CD4-positive, alpha-beta T cell (primary cell): Measurements from ENCODE around the gene SENP7. TPM values are rescaled to one million over a fixed set of nuclear protein-coding genes. Genes with fewer than 3 reads are reported as not detected.
A peak's percentile ranks its signal among the peaks of the same experiment; 100 is the strongest.

ENCODE experiments used
- ATAC-seq: fragments of 200-7000 bp; cut with Tn5 transposase; one replicate; pipeline ENCODE4 v1.10.0; 2022; ENCODE audit warnings: mild to moderate bottlenecking; ENCODE audit not compliant: poor library complexity
- CTCF ChIA-PET: fragments of 350-600 bp; sonication (Branson Sonifier 250); formaldehyde crosslinking; loops from one replicate; lab custom pipeline; 2021; ENCODE audit warnings: antibody characterized with exemption, inconsistent platforms; lab: Charles Lee
- POLR2A ChIA-PET: fragments of 350-600 bp; sonication (Branson Sonifier 250); formaldehyde crosslinking; loops from one replicate; lab custom pipeline; 2021; ENCODE audit warnings: antibody characterized with exemption, inconsistent platforms; lab: Charles Lee
- DNase-seq, 14 experiments: peaks; one replicate each; pipeline ENCODE4 v3.0.0-alpha.2; 2013 to 2020; ENCODE audit warnings: mixed read lengths in 2 of 14
- H3K27ac ChIP-seq, 2 donors: one replicate each; pipeline versions ENCODE4 v1.5.1 to v1.7.0; 2013; ENCODE audit warnings: low read length in 2 of 2, low read depth in 1 of 2, mild to moderate bottlenecking in 1 of 2
- H3K27me3 ChIP-seq, 2 experiments: 1 replicate in 1 of 2; 2 replicates in 1 of 2; pipeline versions ENCODE4 v1.6.1 to v1.7.0; 2013; ENCODE audit warnings: low read length in 2 of 2, control low read depth in 1 of 2, mild to moderate bottlenecking in 1 of 2, moderate library complexity in 1 of 2; ENCODE audit not compliant: insufficient read depth in 2 of 2, control insufficient read depth in 1 of 2
- H3K36me3 ChIP-seq: one replicate; pipeline ENCODE4 v1.6.1; 2013; ENCODE audit warnings: low read length, control low read depth; ENCODE audit not compliant: insufficient read depth
- H3K4me1 ChIP-seq: one replicate; pipeline ENCODE4 v1.6.1; 2013; ENCODE audit warnings: low read length, control low read depth; ENCODE audit not compliant: insufficient read depth
- H3K4me3 ChIP-seq: one replicate; pipeline ENCODE4 v1.5.1; 2013; ENCODE audit warnings: mild to moderate bottlenecking, low read length, moderate library complexity
- H3K9me3 ChIP-seq, 2 experiments: 1 replicate in 1 of 2; 2 replicates in 1 of 2; pipeline versions ENCODE4 v1.6.1 to v1.7.0; 2013; ENCODE audit warnings: low read length in 2 of 2, mild to moderate bottlenecking in 2 of 2, control low read depth in 1 of 2, moderate library complexity in 1 of 2; ENCODE audit not compliant: control insufficient read depth in 1 of 2, insufficient read depth in 1 of 2
- H3K27ac Mint-ChIP-seq: one replicate; pipeline ENCODE4 v1.8.0; 2020; ENCODE audit warnings: mixed read lengths
- H3K27me3 Mint-ChIP-seq: one replicate; pipeline ENCODE4 v1.8.0; 2021; ENCODE audit warnings: mixed read lengths
- H3K36me3 Mint-ChIP-seq: one replicate; pipeline ENCODE4 v1.8.0; 2021; ENCODE audit warnings: low read depth, mixed read lengths
- H3K4me1 Mint-ChIP-seq: one replicate; pipeline ENCODE4 v1.8.0; 2021; ENCODE audit warnings: low read depth, mixed read lengths
- H3K4me3 Mint-ChIP-seq: one replicate; pipeline ENCODE4 v1.8.0; 2020; ENCODE audit warnings: mild to moderate bottlenecking, mixed read lengths
- H3K9me3 Mint-ChIP-seq: one replicate; pipeline ENCODE4 v1.8.0; 2020; ENCODE audit warnings: mixed read lengths
- intact Hi-C, 2 experiments: fragments of 100-400 bp; cut with DNase I in 1 of 2; cut with micrococcal nuclease in 1 of 2; formaldehyde crosslinking; loops; one replicate each; pipeline versions ENCODE4 v1.15.1 to v1.9.0; 2023 to 2025; cut with DNase I, micrococcal nuclease
- total RNA-seq, 174 experiments: library from RNA in 2 of 174; stranded (reverse) in 2 of 174; gene quantifications; one replicate each; pipeline ENCODE4 v1.2.3 and lab custom pipeline; 2021 to 2026
- TF ChIP-seq, protein P1 (sequence below): fragments of 200-600 bp; IDR thresholded peaks from one replicate; pipeline ENCODE4 v1.8.0; 2022; ENCODE audit warnings: antibody characterized with exemption, mild to moderate bottlenecking

Gene SENP7
- total RNA-seq, 2 experiments from 2014 or later: 37.5 to 39.3 TPM

DNA sequence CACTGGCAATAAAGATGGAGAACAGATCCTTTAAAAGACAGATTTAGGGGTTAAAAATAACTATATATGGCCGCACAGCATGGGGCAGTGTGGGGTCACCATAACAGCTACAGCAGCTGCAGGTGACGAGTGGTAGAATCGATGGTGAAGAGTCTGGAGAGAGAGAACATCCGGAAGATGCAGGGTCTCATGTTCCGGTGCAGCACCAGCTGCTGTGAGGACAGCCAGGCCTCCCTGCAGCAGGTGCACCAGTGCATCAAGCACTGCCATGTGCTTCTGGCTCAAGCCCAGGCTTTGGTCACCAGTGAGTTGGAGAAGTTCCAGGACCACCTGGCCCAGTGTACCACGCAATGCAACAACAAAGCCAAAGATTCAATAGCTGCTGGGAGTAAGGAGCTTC, 98.9 kb downstream of the SENP7 start:
- Histone ChIP-seq H3K36me3 (peaks cover 17% of the 10 kb centered on the region), H3K27ac (no peak overlapping the region), H3K9me3 (peaks cover 0 to 4% of the 10 kb centered on the region in 2 experiments), H3K4me1 (peaks cover 8% of the 10 kb centered on the region), H3K27me3 (no peaks in the 10 kb centered on the region), H3K4me3 (no peak overlapping the region)
- ATAC-seq (no peak), DNase-seq (no peak)
- POLR2A ChIA-PET: interaction anchor here (1.5 kb wide), 1 partner anchor 11 kb away, joined by 6 read pairs; no protein-coding TSS in a partner anchor
- CTCF ChIA-PET: no interaction called here
- no peak overlapping the region for H3K4me3 Mint-ChIP-seq
- peak overlapping the region; percentile 78 for H3K27ac Mint-ChIP-seq
- no peaks in the 10 kb centered on the region for H3K27me3 Mint-ChIP-seq
- TF ChIP-seq, protein P1, sequence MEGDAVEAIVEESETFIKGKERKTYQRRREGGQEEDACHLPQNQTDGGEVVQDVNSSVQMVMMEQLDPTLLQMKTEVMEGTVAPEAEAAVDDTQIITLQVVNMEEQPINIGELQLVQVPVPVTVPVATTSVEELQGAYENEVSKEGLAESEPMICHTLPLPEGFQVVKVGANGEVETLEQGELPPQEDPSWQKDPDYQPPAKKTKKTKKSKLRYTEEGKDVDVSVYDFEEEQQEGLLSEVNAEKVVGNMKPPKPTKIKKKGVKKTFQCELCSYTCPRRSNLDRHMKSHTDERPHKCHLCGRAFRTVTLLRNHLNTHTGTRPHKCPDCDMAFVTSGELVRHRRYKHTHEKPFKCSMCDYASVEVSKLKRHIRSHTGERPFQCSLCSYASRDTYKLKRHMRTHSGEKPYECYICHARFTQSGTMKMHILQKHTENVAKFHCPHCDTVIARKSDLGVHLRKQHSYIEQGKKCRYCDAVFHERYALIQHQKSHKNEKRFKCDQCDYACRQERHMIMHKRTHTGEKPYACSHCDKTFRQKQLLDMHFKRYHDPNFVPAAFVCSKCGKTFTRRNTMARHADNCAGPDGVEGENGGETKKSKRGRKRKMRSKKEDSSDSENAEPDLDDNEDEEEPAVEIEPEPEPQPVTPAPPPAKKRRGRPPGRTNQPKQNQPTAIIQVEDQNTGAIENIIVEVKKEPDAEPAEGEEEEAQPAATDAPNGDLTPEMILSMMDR: no peak
- H3K4me1 Mint-ChIP-seq: peaks cover 65% of the 10 kb centered on the region
- H3K9me3 Mint-ChIP-seq: peaks cover 7% of the 10 kb centered on the region
- H3K36me3 Mint-ChIP-seq: peaks cover 74% of the 10 kb centered on the region
- intact Hi-C loops: no loop called here

DNA sequence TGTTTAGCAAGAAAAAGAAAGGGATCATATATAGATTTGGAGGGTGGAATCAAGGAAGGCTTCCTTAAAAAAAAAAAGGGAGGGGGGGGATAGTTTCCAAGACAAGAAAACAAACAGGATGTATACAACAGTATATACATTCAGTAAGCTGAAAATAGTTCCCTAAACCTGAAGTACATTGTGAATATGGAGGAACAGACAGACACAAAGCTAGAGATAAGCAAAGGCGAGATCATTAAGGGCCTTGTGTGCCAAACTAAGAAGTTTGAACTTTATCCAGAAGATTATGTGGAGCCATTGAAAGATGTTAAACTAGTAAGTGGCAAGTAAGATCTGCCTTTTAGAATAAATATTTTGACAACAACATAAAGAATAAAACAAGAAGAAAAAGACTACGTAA, 99.4 kb downstream of the SENP7 start:
- CTCF ChIA-PET: no interaction called here
- Histone ChIP-seq H3K27ac (no peak overlapping the region), H3K9me3 (peaks cover 0 to 9% of the 10 kb centered on the region in 2 experiments), H3K4me3 (no peak overlapping the region), H3K27me3 (no peaks in the 10 kb centered on the region), H3K36me3 (peaks cover 21% of the 10 kb centered on the region), H3K4me1 (peaks cover 8% of the 10 kb centered on the region)
- intact Hi-C loops: no loop called here
- Mint-ChIP-seq H3K4me1 (peaks cover 62% of the 10 kb centered on the region), H3K27me3 (no peaks in the 10 kb centered on the region), H3K4me3 (no peak overlapping the region), H3K9me3 (peaks cover 7% of the 10 kb centered on the region), H3K36me3 (peaks cover 74% of the 10 kb centered on the region), H3K27ac (peak overlapping the region; percentile 78)
- no peak for DNase-seq
- no peak for ATAC-seq
- POLR2A ChIA-PET: interaction anchor here (1.5 kb wide), 1 partner anchor 11 kb away, joined by 6 read pairs; no protein-coding TSS in a partner anchor
- TF ChIP-seq, protein P1: no peak

DNA sequence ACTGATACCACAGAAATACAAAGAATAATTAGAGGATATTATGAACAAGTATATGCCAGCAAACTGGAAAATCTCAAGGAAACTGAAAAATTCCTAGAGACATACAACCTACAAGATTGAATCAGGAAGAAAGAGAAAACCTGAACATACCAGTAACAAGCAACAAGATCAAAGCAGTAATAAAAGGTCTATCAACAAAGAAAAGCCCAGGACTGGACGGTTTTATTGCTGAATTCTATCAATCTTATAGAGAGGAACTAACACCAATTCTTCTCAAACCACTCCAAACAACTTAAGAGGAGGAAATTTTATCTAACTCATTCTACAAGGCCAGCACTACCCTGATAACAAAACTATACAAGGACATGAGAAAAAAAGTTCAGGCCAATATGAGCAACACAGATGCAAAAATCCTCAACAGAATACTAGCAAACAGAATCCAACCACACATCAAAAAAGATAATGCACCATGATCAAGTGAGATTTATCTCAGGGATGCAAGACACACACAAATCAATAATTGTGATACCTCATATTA, 121.5 kb downstream of the SENP7 start:
- Mint-ChIP-seq H3K27ac (peak overlapping the region; percentile 59), H3K4me3 (no peak overlapping the region), H3K4me1 (peaks cover 57% of the 10 kb centered on the region), H3K36me3 (peaks cover 93% of the 10 kb centered on the region), H3K9me3 (peaks cover 22% of the 10 kb centered on the region), H3K27me3 (no peaks in the 10 kb centered on the region)
- ChIA-PET CTCF (no interaction called here), POLR2A (no interaction called here)
- Histone ChIP-seq H3K27ac (no peak overlapping the region), H3K4me3 (no peak overlapping the region), H3K9me3 (peaks cover 9 to 15% of the 10 kb centered on the region in 2 experiments), H3K36me3 (peaks cover 13% of the 10 kb centered on the region), H3K4me1 (peaks cover 17% of the 10 kb centered on the region), H3K27me3 (no peaks in the 10 kb centered on the region)
- no peak for DNase-seq
- TF ChIP-seq, protein P1: no peak
- intact Hi-C loops: no loop called here
- no peak for ATAC-seq
